Measurements from ENCODE around the gene PTPN4. TPM values are rescaled to one million over a fixed set of nuclear protein-coding genes. Genes with fewer than 3 reads are reported as not detected.

PTPN4 gene
- total and polyA plus RNA-seq, 2 of the 13 experiments (the other 11 are each of a cell fraction or from before 2014, with no cell fraction given): 20.3 to 34.6 TPM

DNA sequence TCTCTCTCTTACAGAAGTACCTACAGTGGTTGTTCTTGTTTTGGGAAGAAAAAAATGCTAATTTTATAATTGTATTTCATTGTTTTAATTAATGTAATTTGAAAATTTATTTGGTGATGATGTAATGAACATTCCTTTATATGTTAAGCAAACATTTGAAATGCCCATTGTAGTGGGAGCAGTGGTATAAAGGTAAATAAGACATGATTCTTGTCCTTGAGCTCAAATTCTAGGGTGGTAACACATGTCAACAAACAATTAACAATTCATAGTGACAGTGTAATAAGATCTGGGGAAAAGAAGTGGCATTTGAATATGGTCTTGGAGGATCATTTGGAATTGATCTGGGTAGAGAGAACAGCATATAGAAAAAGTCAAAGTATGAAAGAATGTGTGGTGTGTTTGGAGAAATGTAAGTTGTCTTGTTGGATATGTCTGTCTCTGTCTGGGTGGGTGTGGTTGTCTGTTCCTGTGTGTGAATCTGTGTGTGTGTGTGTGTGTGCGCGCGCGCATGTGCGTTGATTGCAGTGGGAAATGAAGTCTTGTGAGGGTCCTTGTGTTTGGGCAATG, 5.8 kb downstream of the PTPN4 start (continued):
- TF ChIP-seq, protein P1, sequence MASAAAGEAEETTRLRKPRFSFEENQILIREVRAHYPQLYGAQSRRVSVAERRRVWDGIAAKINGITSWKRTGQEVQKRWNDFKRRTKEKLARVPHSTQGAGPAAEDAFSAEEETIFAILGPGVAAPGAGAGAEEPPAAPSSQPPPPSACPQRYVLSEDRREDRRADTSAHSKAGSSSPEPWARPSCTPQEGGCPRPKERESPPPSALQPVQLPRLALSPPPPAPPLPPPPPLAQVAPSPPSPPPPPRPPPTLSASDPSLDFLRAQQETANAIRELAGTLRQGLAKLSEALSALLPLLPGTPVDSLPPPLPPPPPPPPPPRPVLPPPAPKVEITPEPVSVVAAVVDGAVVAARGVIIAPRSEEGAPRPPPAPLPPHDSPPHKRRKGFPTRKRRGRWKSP (CRISPR knock-in tag; IDR thresholded peaks at IDR 0.05): no peak
- TF ChIP-seq POGZ (CRISPR knock-in tag; IDR thresholded peaks at IDR 0.05) (no peak), ARNT (IDR thresholded peaks at IDR 0.05) (peak; percentile 68; the same call in 1 of the 2 replicates), SOX5 (CRISPR knock-in tag; IDR thresholded peaks at IDR 0.05; ENCODE audit: borderline replicate concordance) (peak; percentile 23; the same call in 1 of the 2 replicates), REPIN1 (CRISPR knock-in tag; IDR thresholded peaks at IDR 0.05; ENCODE audit: borderline replicate concordance, low read depth) (no peak), TSC22D2 (CRISPR knock-in tag; IDR thresholded peaks at IDR 0.05; ENCODE audit: borderline replicate concordance) (no peak), ZNF350 (CRISPR knock-in tag; IDR thresholded peaks at IDR 0.05; ENCODE audit: borderline replicate concordance, low read depth) (no peak), DNMT3B (CRISPR knock-in tag; conservative IDR thresholded peaks at IDR 0.05) (no peak), CC2D1A (CRISPR knock-in tag; IDR thresholded peaks at IDR 0.05) (no peak), ZNF672 (CRISPR knock-in tag; IDR thresholded peaks at IDR 0.05) (no peak), ZSCAN5A (CRISPR knock-in tag; IDR thresholded peaks at IDR 0.05; ENCODE audit: borderline replicate concordance) (no peak), FOXP1 (IDR thresholded peaks at IDR 0.05) (no peak), FOXP1 (CRISPR knock-in tag; IDR thresholded peaks at IDR 0.05) (peak; percentile 31), RFX1 (IDR thresholded peaks at IDR 0.05) (no peak), NFKBIZ (CRISPR knock-in tag; IDR thresholded peaks at IDR 0.05) (no peak), YY1 (IDR thresholded peaks at IDR 0.05; ENCODE audit: insufficient read depth, insufficient replicate concordance, low read depth, low read length) (no peak), EED (CRISPR knock-in tag; IDR thresholded peaks at IDR 0.05) (no peak), PHF8 (CRISPR knock-in tag; IDR thresholded peaks at IDR 0.05) (no peak), ELF1 (CRISPR knock-in tag; IDR thresholded peaks at IDR 0.05) (no peak), RFX5 (IDR thresholded peaks at IDR 0.05; ENCODE audit: low read depth, low read length) (no peak), ZNF883 (CRISPR knock-in tag; IDR thresholded peaks at IDR 0.05; ENCODE audit: not compliant biosample characterization) (no peak), ZNF441 (CRISPR knock-in tag; IDR thresholded peaks at IDR 0.05; ENCODE audit: borderline replicate concordance) (no peak), ZNF160 (CRISPR knock-in tag; IDR thresholded peaks at IDR 0.05) (no peak), GABPA (IDR thresholded peaks at IDR 0.05; ENCODE audit: low read depth, low read length) (no peak), GABPA (CRISPR knock-in tag; IDR thresholded peaks at IDR 0.05; ENCODE audit: low read depth) (no peak), PCBP2 (optimal IDR thresholded peaks at IDR 0.05; ENCODE audit: low read depth, low read length, poor library complexity, severe bottlenecking) (no peak)
- TF ChIP-seq, protein P2, sequence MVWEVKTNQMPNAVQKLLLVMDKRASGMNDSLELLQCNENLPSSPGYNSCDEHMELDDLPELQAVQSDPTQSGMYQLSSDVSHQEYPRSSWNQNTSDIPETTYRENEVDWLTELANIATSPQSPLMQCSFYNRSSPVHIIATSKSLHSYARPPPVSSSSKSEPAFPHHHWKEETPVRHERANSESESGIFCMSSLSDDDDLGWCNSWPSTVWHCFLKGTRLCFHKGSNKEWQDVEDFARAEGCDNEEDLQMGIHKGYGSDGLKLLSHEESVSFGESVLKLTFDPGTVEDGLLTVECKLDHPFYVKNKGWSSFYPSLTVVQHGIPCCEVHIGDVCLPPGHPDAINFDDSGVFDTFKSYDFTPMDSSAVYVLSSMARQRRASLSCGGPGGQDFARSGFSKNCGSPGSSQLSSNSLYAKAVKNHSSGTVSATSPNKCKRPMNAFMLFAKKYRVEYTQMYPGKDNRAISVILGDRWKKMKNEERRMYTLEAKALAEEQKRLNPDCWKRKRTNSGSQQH (CRISPR knock-in tag; IDR thresholded peaks at IDR 0.05; ENCODE audit: low read depth): no peak
- TF ChIP-seq, protein P3, sequence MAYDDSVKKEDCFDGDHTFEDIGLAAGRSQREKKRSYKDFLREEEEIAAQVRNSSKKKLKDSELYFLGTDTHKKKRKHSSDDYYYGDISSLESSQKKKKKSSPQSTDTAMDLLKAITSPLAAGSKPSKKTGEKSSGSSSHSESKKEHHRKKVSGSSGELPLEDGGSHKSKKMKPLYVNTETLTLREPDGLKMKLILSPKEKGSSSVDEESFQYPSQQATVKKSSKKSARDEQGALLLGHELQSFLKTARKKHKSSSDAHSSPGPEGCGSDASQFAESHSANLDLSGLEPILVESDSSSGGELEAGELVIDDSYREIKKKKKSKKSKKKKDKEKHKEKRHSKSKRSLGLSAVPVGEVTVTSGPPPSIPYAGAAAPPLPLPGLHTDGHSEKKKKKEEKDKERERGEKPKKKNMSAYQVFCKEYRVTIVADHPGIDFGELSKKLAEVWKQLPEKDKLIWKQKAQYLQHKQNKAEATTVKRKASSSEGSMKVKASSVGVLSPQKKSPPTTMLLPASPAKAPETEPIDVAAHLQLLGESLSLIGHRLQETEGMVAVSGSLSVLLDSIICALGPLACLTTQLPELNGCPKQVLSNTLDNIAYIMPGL (CRISPR knock-in tag; IDR thresholded peaks at IDR 0.05; ENCODE audit: borderline replicate concordance in 1 of 2, low read depth in 1 of 2): no peak

Data from HepG2 (cell line).